Measurements from ENCODE around the gene TMEM196. TPM values are rescaled to one million over a fixed set of nuclear protein-coding genes. Genes with fewer than 3 reads are reported as not detected.

TMEM196 gene
- total and polyA plus RNA-seq, 2 of the 4 experiments (the other 2 are of a cell fraction) = not detected

DNA sequence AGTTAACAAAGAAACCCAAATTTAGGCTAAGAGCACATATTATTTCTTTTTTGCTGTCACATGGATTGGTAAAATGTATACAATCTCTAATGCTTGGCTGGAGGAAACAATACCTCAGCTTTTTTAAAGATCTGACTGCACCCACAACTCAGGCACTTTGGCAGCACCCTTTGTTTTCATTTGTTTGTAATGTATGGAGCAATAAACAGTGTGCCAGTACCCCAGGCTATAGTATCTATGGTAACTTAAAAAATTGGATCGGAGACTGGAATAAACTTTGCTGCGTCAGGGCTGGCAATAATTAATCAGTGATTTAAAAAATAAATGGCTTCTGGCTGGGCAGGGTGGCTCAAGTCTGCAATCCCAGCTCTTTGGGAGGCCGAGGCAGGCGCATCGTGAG, 91.8 kb downstream of the TMEM196 start:
- no peak overlapping the region for H3K4me2 ChIP-seq (ENCODE audit: low read depth, low read length)
- DNase-seq (no peak), ATAC-seq (ENCODE audit: low read depth) (no peak)
- no peaks in the 10 kb centered on the region for H3K79me1 ChIP-seq (ENCODE audit: low read depth in 1 of 2, low read length in 2 of 2)
- H2BK20ac ChIP-seq (ENCODE audit: low read depth, low read length) = no peak overlapping the region
- BruUV-seq (replicated peaks) = no TSS peak
- no peak overlapping the region for H2BK15ac ChIP-seq (ENCODE audit: low read depth, low read length)
- H3K27me3 ChIP-seq (ENCODE audit: control insufficient read depth, insufficient read depth, low read length) = no peaks in the 10 kb centered on the region
- H2AK5ac ChIP-seq (ENCODE audit: low read depth, low read length) = no peak overlapping the region
- H2AFZ ChIP-seq (replicated peaks; ENCODE audit: low read length, poor library complexity) = no peak overlapping the region
- no peak overlapping the region for H3K27ac ChIP-seq (ENCODE audit: insufficient read depth, low read length)
- TF ChIP-seq, protein P1, sequence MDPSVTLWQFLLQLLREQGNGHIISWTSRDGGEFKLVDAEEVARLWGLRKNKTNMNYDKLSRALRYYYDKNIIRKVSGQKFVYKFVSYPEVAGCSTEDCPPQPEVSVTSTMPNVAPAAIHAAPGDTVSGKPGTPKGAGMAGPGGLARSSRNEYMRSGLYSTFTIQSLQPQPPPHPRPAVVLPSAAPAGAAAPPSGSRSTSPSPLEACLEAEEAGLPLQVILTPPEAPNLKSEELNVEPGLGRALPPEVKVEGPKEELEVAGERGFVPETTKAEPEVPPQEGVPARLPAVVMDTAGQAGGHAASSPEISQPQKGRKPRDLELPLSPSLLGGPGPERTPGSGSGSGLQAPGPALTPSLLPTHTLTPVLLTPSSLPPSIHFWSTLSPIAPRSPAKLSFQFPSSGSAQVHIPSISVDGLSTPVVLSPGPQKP (IDR thresholded peaks at IDR 0.05; ENCODE audit: borderline replicate concordance, low read depth, low read length) = no peak
- TF ChIP-seq NFE2L2 (IDR thresholded peaks at IDR 0.05; ENCODE audit: low read depth, low read length) (no peak), BHLHE40 (IDR thresholded peaks at IDR 0.05; ENCODE audit: low read depth, low read length) (no peak), POLR2A (IDR thresholded peaks at IDR 0.05; ENCODE audit: low read depth, low read length) (no peak), CHD1 (IDR thresholded peaks at IDR 0.05; ENCODE audit: low read depth, low read length) (no peak), FOS (IDR thresholded peaks at IDR 0.05; ENCODE audit: low read depth, low read length) (no peak), RCOR1 (IDR thresholded peaks at IDR 0.05; ENCODE audit: insufficient replicate concordance, low read length) (no peak), RFX5 (IDR thresholded peaks at IDR 0.05; ENCODE audit: low read depth, low read length) (no peak)
- TF ChIP-seq, protein P2, sequence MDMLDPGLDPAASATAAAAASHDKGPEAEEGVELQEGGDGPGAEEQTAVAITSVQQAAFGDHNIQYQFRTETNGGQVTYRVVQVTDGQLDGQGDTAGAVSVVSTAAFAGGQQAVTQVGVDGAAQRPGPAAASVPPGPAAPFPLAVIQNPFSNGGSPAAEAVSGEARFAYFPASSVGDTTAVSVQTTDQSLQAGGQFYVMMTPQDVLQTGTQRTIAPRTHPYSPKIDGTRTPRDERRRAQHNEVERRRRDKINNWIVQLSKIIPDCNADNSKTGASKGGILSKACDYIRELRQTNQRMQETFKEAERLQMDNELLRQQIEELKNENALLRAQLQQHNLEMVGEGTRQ (IDR thresholded peaks at IDR 0.05; ENCODE audit: low read depth, low read length) = no peak
- TF ChIP-seq, protein P3, sequence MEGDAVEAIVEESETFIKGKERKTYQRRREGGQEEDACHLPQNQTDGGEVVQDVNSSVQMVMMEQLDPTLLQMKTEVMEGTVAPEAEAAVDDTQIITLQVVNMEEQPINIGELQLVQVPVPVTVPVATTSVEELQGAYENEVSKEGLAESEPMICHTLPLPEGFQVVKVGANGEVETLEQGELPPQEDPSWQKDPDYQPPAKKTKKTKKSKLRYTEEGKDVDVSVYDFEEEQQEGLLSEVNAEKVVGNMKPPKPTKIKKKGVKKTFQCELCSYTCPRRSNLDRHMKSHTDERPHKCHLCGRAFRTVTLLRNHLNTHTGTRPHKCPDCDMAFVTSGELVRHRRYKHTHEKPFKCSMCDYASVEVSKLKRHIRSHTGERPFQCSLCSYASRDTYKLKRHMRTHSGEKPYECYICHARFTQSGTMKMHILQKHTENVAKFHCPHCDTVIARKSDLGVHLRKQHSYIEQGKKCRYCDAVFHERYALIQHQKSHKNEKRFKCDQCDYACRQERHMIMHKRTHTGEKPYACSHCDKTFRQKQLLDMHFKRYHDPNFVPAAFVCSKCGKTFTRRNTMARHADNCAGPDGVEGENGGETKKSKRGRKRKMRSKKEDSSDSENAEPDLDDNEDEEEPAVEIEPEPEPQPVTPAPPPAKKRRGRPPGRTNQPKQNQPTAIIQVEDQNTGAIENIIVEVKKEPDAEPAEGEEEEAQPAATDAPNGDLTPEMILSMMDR (conservative IDR thresholded peaks at IDR 0.05; ENCODE audit: low read depth, low read length) = no peak
- no peak overlapping the region for H4K5ac ChIP-seq (ENCODE audit: low read depth, low read length)
- no peak overlapping the region for H3K56ac ChIP-seq (ENCODE audit: extremely low read depth, insufficient read depth, low read length)
- no peak overlapping the region for H3K23ac ChIP-seq (ENCODE audit: low read depth, low read length)
- H2BK5ac ChIP-seq (ENCODE audit: low read depth, low read length, poor library complexity, severe bottlenecking) = no peak overlapping the region
- dilution Hi-C loops (cut with HindIII; ENCODE audit: low sequenced_read_pairs, unreplicated experiment) = no loop called here
- H3K9ac ChIP-seq (ENCODE audit: low read depth, low read length) = no peak overlapping the region
- intact Hi-C loops (cut with micrococcal nuclease) = no loop called here
- H3K18ac ChIP-seq (ENCODE audit: low read depth, low read length) = no peak overlapping the region
- in situ Hi-C loops (cut with MboI; ENCODE audit: low sequenced_read_pairs) = no loop called here
- H4K20me1 ChIP-seq (ENCODE audit: insufficient read depth, low read length) = no peaks in the 10 kb centered on the region
- 100% methylated on average over 1 of the region's 5 CpGs; no CpG with 5 or more reads in 1 of the 2 experiments for WGBS, 2 experiments (ENCODE audit: extremely low coverage in 2 of 2, insufficient read length in 1 of 2)
- H4K8ac ChIP-seq (ENCODE audit: low read depth in 2 of 2, low read length in 2 of 2) = no peak overlapping the region
- ChIA-PET CTCF (no interaction called here), POLR2A (ENCODE audit: unreplicated experiment) (no interaction called here)
- no peaks in the 10 kb centered on the region for H3K9me3 ChIP-seq (ENCODE audit: control insufficient read depth, insufficient read depth, low read length)
- no peaks in the 10 kb centered on the region for H3K36me3 ChIP-seq (ENCODE audit: control insufficient read depth, insufficient read depth, low read length)
- H3K4ac ChIP-seq (ENCODE audit: low read depth, low read length) = no peak overlapping the region
- no peaks in the 10 kb centered on the region for H3K9me1 ChIP-seq (ENCODE audit: insufficient read depth, low read length)
- no peak overlapping the region for H2AK9ac ChIP-seq (replicated peaks; ENCODE audit: low read depth, low read length, poor library complexity)
- H2BK120ac ChIP-seq (ENCODE audit: low read depth, low read length) = no peak overlapping the region
- H3K4me1 ChIP-seq (ENCODE audit: control insufficient read depth, insufficient read depth, low read length) = no peaks in the 10 kb centered on the region
- H4K91ac ChIP-seq (ENCODE audit: insufficient read depth, low read depth, low read length) = no peak overlapping the region
- H3K14ac ChIP-seq (replicated peaks; ENCODE audit: low read depth, low read length) = no peak overlapping the region
- no peak overlapping the region for H3K4me3 ChIP-seq (ENCODE audit: insufficient read depth, low read depth, low read length)
